Small intestine (tissue), 7 donors: Measurements from ENCODE around the gene ERMARD. TPM values are rescaled to one million over a fixed set of nuclear protein-coding genes. Genes with fewer than 3 reads are reported as not detected.

Experiments
- DNase-seq, 2 donors: peaks; one replicate each; pipeline versions ENCODE4 v3.0.0 to v3.0.0-alpha.2; 2013
- FAIRE-seq: peaks from 2 replicates; lab custom pipeline; 2012; peaks lifted over from hg19 to GRCh38; lab: Jason Lieb, UNC
- H3K27ac ChIP-seq, 3 donors: one replicate each; pipeline ENCODE4 v1.5.1; 2013; ENCODE audit warnings: low read length in 2 of 3, mild to moderate bottlenecking in 2 of 3, control low read depth in 1 of 3, inconsistent platforms in 1 of 3, low read depth in 1 of 3, moderate library complexity in 1 of 3
- H3K27me3 ChIP-seq, 3 donors: one replicate each; pipeline ENCODE4 v1.6.1; 2013; ENCODE audit warnings: low read length in 3 of 3, inconsistent platforms in 1 of 3; ENCODE audit not compliant: control insufficient read depth in 3 of 3, insufficient read depth in 3 of 3
- H3K36me3 ChIP-seq, 3 donors: one replicate each; pipeline ENCODE4 v1.6.1; 2013; ENCODE audit warnings: low read length in 3 of 3, inconsistent platforms in 1 of 3, low read depth in 1 of 3, mild to moderate bottlenecking in 1 of 3, moderate library complexity in 1 of 3; ENCODE audit not compliant: control insufficient read depth in 3 of 3, insufficient read depth in 2 of 3
- H3K4me1 ChIP-seq, 3 donors: one replicate each; pipeline ENCODE4 v1.6.1; 2013; ENCODE audit warnings: low read length in 2 of 3, inconsistent platforms in 1 of 3, low read depth in 1 of 3, mild to moderate bottlenecking in 1 of 3, moderate library complexity in 1 of 3; ENCODE audit not compliant: control insufficient read depth in 3 of 3, insufficient read depth in 2 of 3
- H3K4me3 ChIP-seq, 3 donors: one replicate each; pipeline ENCODE4 v1.5.1; 2013; ENCODE audit warnings: low read length in 3 of 3, control low read depth in 1 of 3, inconsistent platforms in 1 of 3, low read depth in 1 of 3, mild to moderate bottlenecking in 1 of 3, moderate library complexity in 1 of 3
- H3K9me3 ChIP-seq, 2 donors: one replicate each; pipeline ENCODE4 v1.6.1; 2013; ENCODE audit warnings: low read depth in 1 of 2, low read length in 1 of 2; ENCODE audit not compliant: control insufficient read depth in 2 of 2, insufficient read depth in 1 of 2
- WGBS, 3 donors: extraction: QIAGEN DNeasy Blood & Tissue Kit; methylation state at CpG; one replicate each; pipeline ENCODE4 v1.1.7; 2013; 5-methylcytosine and 5-hydroxymethylcytosine counted together
- polyA plus RNA-seq, 4 donors: library from polyadenylated mRNA; stranded (reverse) in 3 of 4; unstranded in 1 of 4; fragments of 200-250 nt in 3 of 4; fragments of 120-200 nt in 1 of 4; gene quantifications; one replicate each; pipeline versions ENCODE4 v1.2.1 to v1.2.3, GENCODE V29; 2013
- donor health status: healthy with polysubstance abuse.
- donor health status: control.
- donor health status: control.
- donor health status: Bipolar disorder and iron deficiency.
- donor health status: healthy.

Gene ERMARD
- polyA plus RNA-seq, 4 donors: 20.5 to 55.9 (median 33.6) TPM

DNA sequence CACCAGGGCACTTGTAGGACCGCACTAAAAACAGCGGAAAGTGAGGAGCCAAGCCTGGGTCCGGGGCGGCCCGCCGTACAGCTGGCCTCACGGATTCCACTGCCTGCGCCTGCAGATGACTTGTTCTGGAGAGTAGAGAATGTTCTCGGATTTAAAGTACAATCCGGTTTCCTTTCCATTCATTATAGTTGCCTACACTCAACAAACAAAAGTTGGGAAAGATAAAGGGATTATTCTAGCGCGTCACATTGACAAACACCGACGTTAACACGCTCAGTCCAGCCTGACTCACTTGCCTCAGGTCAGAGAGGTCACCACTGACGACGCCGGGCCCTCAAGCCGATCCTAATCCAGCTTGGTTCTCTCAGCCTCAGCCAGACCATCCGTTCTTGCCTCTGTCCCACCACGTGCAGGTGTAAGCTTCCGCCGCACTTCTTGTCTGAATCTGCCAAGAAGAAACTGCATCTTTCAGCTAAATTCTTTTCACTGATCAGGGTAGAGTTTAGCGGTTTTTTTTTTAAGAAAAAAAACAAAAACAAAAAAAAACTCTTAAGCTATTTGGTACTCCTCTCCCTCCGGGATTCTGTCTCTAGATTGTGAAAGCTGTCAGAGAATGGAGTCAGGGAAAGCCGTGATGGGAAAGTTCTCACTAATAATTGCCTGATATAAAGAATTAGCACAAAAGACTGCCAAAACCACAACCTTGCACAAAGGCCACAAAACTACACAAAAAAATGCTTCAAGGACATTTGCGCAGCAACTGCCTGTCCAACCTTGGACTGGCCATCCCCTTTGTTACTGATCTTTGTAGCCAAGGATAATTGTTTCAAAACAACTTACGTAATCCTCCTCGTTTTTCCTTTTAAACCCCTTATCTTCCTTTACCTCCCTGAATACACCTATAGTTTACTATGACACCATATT lies 26.0 kb upstream of the ERMARD start:
- Histone ChIP-seq H3K27me3 (no peaks in the 10 kb centered on the region), H3K4me1 (peaks cover 2 to 10% (median 3%) of the 10 kb centered on the region in 3 donors), H3K9me3 (no peaks in the 10 kb centered on the region), H3K4me3 (peak overlapping the region; percentile 62 to 99 (median 90)), H3K36me3 (no peaks in the 10 kb centered on the region), H3K27ac (peak overlapping the region; percentile 84 to 91 (median 85))
- WGBS, 3 donors: 14 to 26% (median 22%) methylated on average over 29 of the region's 29 CpGs
- DNase-seq (peak; percentile 50 to 69), FAIRE-seq (no peak)

DNA sequence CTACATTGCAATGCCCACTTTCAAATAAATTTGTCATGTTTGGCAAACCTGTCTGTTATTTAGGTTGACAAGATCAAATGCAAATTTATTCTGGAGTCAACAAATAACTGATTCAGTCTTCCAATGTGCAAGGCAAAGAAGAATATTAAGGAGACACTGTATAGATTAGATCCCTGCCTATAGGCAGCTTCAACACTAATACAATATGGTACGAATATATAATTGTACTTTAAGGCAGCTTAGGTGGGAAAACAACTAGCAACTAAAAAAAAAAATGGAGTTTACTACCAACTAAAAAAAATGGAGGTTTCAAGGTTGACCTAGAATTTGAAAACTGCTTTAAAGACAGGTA lies 25.4 kb upstream of the ERMARD start:
- H3K4me1 ChIP-seq: peaks cover 2 to 10% (median 3%) of the 10 kb centered on the region in 3 donors
- H3K36me3 ChIP-seq: no peaks in the 10 kb centered on the region
- H3K9me3 ChIP-seq: no peaks in the 10 kb centered on the region
- no peak overlapping the region for H3K4me3 ChIP-seq
- DNase-seq (no peak), FAIRE-seq (no peak)
- peak overlapping the region in 1 of 3 donors; percentile 12 for H3K27ac ChIP-seq
- H3K27me3 ChIP-seq: no peaks in the 10 kb centered on the region
- whole genome bisulfite sequencing, 3 donors: 86 to 98% (median 95%) methylated on average over 1 of the region's 1 CpG

DNA sequence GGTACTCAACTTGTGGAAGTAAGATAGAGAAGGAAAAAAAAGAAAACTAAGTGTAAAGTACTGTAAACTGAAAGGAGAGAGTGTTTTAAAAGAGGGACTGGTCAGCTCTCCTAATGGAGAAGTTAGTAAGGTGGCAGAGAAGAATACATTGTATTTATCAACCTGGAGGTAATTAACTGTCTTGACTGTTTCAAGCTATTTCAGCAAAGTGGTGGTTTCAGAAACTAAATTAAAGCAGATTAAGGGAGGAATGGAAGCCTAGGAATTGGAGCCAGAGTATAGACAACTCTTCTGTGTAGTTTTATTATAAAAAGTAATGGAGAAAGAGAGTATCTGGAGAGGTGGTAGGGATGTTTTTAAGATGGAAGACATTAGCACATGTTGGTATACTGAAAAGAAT lies 24.5 kb upstream of the ERMARD start:
- Histone ChIP-seq H3K4me1 (peaks cover 0 to 10% (median 2%) of the 10 kb centered on the region in 3 donors), H3K4me3 (no peak overlapping the region), H3K27ac (no peak overlapping the region), H3K27me3 (no peaks in the 10 kb centered on the region), H3K9me3 (no peaks in the 10 kb centered on the region), H3K36me3 (no peaks in the 10 kb centered on the region)
- no peak for DNase-seq
- no peak for FAIRE-seq

- no peak overlapping the region for H3K27ac ChIP-seq
- no peak overlapping the region for H3K4me3 ChIP-seq
- H3K27me3 ChIP-seq: no peaks in the 10 kb centered on the region
- no peaks in the 10 kb centered on the region for H3K36me3 ChIP-seq
- H3K9me3 ChIP-seq: no peaks in the 10 kb centered on the region
- peaks cover 0 to 10% (median 0%) of the 10 kb centered on the region in 3 donors for H3K4me1 ChIP-seq
- FAIRE-seq: no peak
- DNase-seq: no peak
Measured at GRCh38 chr6:169729961-169730360, 21.5 kb upstream of the ERMARD start.

GRCh38 chr6:169738204-169738975 lies 13.0 kb upstream of the ERMARD start:
- Histone ChIP-seq H3K4me3 (no peak overlapping the region), H3K9me3 (no peaks in the 10 kb centered on the region), H3K4me1 (no peaks in the 10 kb centered on the region), H3K27me3 (no peaks in the 10 kb centered on the region), H3K36me3 (no peaks in the 10 kb centered on the region), H3K27ac (no peak overlapping the region)
- no peak for FAIRE-seq
- WGBS, 3 donors: 70 to 91% (median 80%) methylated on average over 9 of the region's 9 CpGs
- no peak for DNase-seq

GRCh38 chr6:169738976-169739529 lies 12.4 kb upstream of the ERMARD start:
- Histone ChIP-seq H3K27ac (no peak overlapping the region), H3K9me3 (no peaks in the 10 kb centered on the region), H3K36me3 (no peaks in the 10 kb centered on the region), H3K4me3 (no peak overlapping the region), H3K4me1 (no peaks in the 10 kb centered on the region), H3K27me3 (no peaks in the 10 kb centered on the region)
- WGBS, 3 donors: 88 to 94% (median 92%) methylated on average over 2 of the region's 2 CpGs
- no peak for DNase-seq
- no peak for FAIRE-seq

DNA sequence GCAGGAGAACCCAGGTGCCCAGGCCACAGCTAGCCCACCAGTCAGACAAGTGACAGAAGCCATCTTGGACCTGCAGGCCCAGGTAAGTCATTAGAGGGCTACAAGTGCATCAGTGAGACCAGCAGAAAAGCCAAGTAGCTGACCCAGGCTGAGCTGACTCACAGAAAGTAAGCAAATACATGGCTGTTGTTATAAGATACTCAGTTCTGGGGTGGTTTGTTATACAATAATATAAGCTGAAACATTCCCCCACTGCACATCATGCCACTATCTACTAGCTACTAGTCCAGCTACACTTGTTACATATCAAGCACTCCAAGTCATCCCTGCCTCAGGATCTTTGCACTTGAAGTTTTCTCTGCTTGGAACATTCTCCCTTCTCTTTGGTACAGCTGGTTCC lies 10.1 kb upstream of the ERMARD start:
- Histone ChIP-seq H3K4me3 (no peak overlapping the region), H3K27me3 (no peaks in the 10 kb centered on the region), H3K27ac (no peak overlapping the region), H3K36me3 (no peaks in the 10 kb centered on the region), H3K9me3 (no peaks in the 10 kb centered on the region), H3K4me1 (no peaks in the 10 kb centered on the region)
- FAIRE-seq (no peak), DNase-seq (no peak)

DNA sequence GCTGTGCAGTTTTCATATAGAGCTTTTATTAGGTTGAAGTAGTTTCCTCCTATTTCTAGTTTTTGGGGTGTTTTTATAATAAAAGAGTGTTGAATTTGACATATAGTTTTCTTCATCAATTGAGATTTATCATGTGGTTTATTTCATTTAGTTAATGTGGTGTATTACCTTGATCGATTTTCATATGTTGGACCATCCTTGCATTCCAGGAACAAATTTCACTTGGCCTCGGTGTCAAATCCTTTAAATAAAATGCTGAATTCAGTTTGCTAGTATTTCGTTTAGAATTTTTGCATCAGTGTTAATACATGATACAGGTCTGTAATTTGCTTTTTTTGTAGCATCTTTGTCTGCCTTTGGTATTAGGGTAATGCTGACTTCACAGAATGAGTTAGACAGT lies 6.0 kb upstream of the ERMARD start:
- peaks cover 0 to 4% (median 0%) of the 10 kb centered on the region in 3 donors for H3K4me1 ChIP-seq
- no peak overlapping the region for H3K4me3 ChIP-seq
- DNase-seq (no peak), FAIRE-seq (no peak)
- no peaks in the 10 kb centered on the region for H3K27me3 ChIP-seq
- H3K27ac ChIP-seq: no peak overlapping the region
- WGBS, 3 donors: 91 to 93% (median 93%) methylated on average over 3 of the region's 3 CpGs
- H3K36me3 ChIP-seq: peaks cover 0 to 2% (median 0%) of the 10 kb centered on the region in 3 donors
- H3K9me3 ChIP-seq: no peaks in the 10 kb centered on the region
